Fibroblast of skin of abdomen (primary cell): ENCODE results near the gene CD207. TPM values are rescaled to one million over a fixed set of nuclear protein-coding genes. Genes with fewer than 3 reads are reported as not detected.
"Not testable (repeated sequence)": the region's sequence is repeated elsewhere in the genome, so short reads cannot be mapped to it uniquely, and the experiment has no call there.

Source experiments
- DNase-seq: peaks from one replicate; pipeline ENCODE4 v3.0.0-alpha.2; 2013
- polyA plus RNA-seq, 2 experiments: library from polyadenylated mRNA; unstranded; fragments of 120-200 nt; gene quantifications; one replicate each; pipeline ENCODE4 v1.2.1, GENCODE V29; 2013; ENCODE audit not compliant: insufficient read length in 2 of 2

The CD207 gene
- not detected for polyA plus RNA-seq (2013, experiment 1 of 2; ENCODE audit: insufficient read length)
- polyA plus RNA-seq (2013, experiment 2 of 2; ENCODE audit: insufficient read length), result not detected

DNA sequence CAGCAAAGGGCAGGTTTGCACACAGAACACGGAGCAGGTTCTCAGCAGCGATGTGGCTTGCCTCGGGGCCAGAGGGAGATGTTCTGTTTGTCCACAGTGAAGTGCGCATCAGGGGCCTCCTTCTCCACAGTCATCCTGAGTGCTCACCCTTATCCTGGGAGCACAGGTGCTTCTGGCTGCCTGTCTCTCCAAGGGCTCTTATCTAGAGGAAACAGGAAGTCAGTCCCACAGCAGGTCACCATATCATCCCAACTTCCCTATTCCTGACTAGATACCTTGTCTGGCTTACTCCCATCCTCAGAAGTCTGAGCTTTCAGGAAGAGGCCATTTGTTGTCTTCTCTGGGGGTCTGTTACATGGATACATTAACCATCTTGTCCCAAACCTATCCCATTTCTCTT is at the start of gene CD207:
CD207 (minus strand) TSS at position 174 of the 400 bp plus-strand sequence; CDS start at position 134, 40 bp downstream.
- DNase-seq, result no peak

DNA sequence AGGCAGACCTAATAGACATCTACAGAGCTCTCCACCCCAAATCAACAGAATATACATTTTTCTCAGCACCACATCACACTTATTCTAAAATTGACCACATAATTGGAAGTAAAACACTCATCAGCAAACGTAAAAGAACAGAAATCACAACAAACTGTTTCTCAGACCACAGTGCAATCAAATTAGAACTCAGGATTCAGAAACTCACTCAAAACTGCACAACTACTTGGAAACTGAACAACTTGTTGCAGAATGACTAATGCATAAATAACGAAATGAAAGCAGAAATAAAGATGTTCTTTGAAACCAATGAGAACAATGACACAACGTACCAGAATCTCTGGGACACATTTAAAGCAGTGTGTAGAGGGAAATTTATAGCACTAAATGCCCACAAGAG is 42.9 kb upstream of the CD207 start:
- DNase-seq, result not testable (repeated sequence)

- not testable (repeated sequence) for DNase-seq
Observed at GRCh38 chr2:70876138-70876537, 40.5 kb upstream of the CD207 start.

GRCh38 chr2:70873541-70873940 is 37.9 kb upstream of the CD207 start:
- DNase-seq, result no peak

- peak; percentile 63 for DNase-seq
Observed at GRCh38 chr2:70871398-70872211, 36.0 kb upstream of the CD207 start.

DNA sequence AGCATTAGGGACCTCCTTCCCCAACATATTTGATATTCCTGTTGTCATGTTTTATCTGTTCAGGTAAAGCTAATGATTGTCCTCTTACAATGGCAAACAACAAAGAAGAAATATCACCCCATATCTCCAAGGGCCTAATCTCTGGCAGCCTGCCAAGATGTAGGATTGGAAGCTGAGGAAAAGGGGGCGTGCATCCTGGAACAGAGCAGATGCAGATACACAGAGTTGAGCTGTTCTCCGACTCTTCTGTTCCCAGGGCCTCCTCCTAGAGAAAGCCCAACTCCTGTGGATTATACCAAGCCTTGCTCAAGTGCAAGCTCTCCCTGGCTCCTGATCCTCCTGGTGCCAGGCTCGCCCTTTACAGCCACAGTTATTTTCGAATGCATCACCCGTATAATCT is 35.2 kb upstream of the CD207 start:
- no peak for DNase-seq

GRCh38 chr2:70868970-70869369 is 33.4 kb upstream of the CD207 start:
- no peak for DNase-seq

GRCh38 chr2:70861777-70862625 is 26.4 kb upstream of the CD207 start:
- DNase-seq, result peak; percentile 70

DNA sequence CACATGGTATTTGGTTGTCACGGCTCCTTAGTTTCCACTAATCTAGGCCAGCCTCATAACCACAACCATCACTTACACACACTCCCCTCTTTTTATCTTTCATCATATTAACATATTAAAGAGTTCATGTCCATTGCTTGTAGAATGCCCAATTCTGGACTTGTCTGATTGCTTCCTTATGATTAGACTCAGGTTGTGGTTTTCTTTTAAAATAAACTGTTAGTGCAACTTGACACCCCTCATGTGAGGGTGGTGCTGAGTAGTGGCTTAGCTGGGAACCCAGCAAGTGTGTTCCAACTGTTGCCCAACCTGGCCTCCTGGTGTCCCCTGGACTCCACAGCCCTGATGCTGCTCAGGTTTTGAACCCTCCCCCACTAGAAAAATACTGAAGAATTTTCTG is 20.1 kb upstream of the CD207 start:
- DNase-seq, result peak; percentile 24

DNA sequence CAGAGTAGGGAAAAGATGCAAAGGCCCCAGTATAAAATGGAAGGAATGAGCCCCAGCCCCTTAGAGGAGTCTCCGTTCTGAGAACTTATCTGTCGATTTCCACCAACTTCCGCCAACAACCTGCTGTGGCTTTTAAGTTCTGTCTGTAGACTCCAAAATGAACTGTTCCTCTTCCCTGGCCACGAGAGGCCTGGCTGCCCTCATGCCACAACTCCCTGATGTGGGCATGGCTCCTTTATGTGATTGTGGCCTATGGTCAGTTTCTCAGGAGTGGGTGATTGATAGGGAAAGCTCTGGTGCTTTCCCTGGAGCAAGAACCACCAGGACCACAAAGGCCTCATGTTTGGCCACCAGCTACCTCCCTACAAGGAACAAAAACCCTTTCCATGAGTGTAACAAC is 18.8 kb upstream of the CD207 start:
- DNase-seq, result no peak

DNA sequence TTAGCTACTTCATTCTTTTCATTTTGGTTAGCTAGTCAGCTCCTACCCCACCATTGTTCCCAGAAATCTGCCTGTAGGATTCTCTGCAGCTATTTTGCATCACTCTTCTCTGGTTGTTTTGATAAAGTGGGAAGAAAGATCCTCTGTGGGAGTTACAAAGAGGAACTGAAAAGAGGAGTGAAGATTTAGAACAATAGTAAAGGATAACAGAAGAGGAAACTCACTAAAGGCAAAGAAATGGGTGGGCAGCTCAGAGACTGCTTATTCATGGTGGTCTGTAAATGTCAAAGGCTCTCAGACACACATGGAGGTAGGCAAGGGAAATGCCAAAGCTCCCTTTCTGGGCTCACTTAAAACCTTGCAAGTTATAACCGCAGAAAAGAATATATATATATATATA is 17.2 kb upstream of the CD207 start:
- no peak for DNase-seq

- DNase-seq, result peak; percentile 8
Observed at GRCh38 chr2:70851704-70852103, 16.1 kb upstream of the CD207 start.

DNA sequence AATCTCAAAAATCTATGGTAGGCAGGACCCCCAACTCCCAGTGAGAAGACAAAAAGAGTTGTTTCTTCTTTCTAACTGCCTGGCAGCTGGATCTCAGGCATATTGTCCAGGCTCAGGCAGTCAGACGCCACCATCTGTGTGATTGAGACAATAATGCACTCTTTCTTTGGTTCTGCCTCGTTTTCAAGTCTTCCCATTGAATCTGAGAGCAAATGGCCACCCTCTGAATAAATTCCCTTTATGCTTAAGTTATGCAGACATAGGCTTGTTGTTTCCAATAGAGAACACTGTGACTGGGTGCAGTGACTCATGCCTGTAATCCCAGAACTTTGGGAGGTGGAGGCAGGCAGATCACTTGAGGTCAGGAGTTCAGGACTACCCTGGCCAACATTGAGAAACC is 15.3 kb upstream of the CD207 start:
- DNase-seq, result no peak

- DNase-seq, result no peak
Observed at GRCh38 chr2:70842401-70842800, 6.8 kb upstream of the CD207 start.

DNA sequence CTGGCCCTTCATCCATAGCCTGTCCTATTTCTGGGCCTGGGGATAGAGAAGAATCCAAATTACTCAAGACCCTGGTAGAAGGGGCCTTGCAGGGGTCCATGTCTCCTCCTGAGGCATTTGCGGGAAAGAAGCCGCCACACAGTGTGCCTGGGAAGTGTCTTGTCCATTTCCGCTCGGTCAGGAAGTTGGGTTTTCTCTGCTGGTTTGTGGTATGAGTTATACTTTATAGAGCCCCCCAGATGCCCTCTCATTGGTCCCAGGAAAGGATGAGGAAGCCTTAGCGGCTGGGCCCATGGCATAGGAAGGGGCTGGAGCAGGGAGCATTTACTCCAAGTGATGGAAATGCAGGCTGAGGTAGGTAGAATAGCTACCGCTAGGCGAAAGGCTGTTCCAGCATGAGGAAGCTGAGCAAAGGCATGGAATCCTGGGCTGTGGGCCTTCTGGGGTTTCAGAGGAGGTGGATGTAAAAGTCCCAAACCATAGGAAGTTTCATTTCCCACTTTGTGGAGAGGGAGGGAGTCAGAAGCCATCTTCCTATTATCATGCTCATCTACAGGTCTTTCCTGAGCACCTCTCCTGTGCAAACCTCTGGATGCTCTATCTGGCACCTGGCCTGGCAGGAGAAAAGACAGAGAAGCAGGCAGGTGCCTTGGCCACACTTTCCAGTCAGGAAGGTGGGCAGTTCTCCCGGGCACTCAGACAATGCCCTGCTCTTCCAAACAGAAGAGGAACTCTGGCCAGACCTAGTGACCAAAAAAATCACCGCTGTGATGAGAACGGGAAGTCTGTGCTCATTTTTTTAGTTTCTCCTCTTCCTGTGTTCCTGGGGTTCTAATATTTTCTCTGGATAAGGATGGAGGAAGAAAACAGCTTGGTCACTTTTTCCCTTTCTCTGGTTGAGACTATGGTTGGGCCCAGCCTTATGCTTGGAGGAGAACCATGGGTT is 2.6 kb upstream of the CD207 start:
- no peak for DNase-seq

GRCh38 chr2:70834881-70835280 is 735 bp downstream of the CD207 start:
- no peak for DNase-seq

DNA sequence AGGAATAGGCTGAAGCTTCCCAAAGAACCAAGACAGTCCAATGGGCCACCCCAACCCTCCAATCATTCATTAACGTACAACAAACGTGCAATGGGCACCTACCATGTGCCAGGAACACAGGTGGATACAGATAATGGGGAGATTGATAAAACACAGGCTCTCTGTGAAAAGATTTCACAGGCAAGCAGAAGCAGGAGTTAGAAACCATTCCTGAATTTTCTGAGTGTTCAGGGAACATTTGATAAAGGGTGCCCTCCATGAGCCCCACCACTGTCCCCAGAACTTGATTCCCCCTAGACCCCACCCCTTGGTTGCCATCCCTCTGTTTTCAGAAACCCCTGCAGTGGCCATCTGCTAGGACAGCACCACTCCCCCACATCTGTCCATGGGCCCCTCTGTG is 1.5 kb downstream of the CD207 start:
- no peak for DNase-seq

DNA sequence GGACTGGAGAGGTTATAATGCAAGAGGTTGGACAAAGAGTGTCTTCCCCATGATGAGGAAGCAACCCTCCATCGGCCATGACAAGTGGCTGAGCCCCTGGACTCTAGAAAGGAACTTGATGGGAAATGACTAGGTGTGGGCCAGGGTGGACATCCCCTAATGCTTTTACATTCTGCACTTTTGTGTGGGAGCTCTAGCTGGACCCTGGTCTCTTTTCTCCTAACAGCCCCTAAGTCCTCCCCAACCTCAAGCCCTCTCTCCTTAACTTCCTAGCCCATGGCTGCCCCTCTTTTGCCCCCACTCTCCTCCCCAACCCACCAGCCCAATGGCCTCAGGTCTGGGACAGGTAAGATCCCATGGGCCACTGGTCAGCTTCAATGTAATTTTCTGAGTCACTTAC is 2.4 kb downstream of the CD207 start:
- DNase-seq, result no peak

GRCh38 chr2:70832386-70832785 is 3.2 kb downstream of the CD207 start:
- no peak for DNase-seq

DNA sequence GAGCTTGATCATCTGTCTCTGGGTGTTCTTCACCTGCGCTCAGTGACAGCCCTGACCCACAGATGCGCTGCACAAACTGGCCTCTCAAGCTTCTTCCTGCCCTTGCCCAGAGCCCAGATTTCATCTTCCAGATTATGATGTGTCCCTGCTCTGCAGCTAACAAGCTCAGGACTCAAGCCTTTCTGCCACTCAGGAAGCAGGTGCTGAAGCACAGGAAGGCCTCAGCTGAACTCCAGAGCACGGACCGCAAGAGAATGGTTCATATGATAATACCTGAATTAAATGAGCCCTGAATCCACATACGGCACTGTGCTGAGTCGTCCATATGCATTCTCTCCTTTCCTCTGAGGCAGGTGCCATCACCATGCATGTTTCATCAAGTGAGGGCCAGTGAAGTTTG is 3.8 kb downstream of the CD207 start:
- DNase-seq, result no peak

GRCh38 chr2:70830366-70830765 is 5.2 kb downstream of the CD207 start:
- no peak for DNase-seq

GRCh38 chr2:70829916-70830315 is 5.7 kb downstream of the CD207 start:
- no peak for DNase-seq
